ENCODE measurements around the gene FIGN.

FIGN gene

GRCh38 chr2:163708265-163708664, 27.5 kb downstream of the FIGN start:
- no peak for DNase-seq (ENCODE audit: low spot score)

DNA sequence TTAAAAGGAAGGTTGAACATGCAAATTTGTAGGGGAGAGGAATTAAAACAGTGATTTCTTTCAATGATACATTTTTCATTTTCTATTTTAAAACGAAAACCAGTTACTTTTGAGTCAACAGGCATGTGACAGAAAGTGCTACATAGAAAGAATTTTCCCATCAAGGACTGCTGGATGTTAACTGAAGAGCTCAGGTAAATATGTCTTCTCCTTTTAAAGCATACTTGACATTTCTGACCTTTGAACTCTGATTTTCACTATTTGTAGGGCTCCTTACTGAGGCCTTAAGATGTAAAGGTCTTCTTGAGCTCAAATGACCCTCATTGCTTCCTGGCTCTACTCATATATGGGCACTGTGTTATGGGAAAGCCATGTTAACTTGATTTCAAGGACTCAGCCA, 32.4 kb downstream of the FIGN start:
- DNase-seq (ENCODE audit: low spot score) = no peak

GRCh38 chr2:163701399-163702195, 34.2 kb downstream of the FIGN start:
- no peak for DNase-seq (ENCODE audit: low spot score)

DNA sequence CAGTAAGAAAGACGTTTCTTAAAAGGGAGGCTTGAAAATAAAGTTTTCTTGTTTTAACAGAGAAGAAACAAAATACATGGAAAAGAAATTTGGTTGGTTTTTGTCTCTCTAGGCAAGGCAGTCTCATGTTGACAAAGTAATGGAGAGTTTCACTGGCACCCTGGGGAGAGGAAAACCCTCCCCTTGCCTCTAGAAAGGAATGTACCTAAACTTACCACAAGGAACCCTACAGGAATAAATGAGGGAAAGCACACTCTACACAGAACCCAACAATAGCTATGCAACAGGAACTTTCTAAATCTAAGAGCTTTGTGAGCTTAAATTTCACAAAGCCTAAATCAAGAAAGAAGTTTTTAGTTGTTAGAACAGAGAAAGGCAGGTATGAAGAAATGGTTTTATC, 37.0 kb downstream of the FIGN start:
- DNase-seq (ENCODE audit: low spot score) = no peak

- DNase-seq (ENCODE audit: low spot score) = no peak
These were observed 37.8 kb downstream of the FIGN start for GRCh38 chr2:163697846-163698637.

- no peak for DNase-seq (ENCODE audit: low spot score)
These were observed 38.4 kb downstream of the FIGN start for GRCh38 chr2:163697429-163697828.

DNA sequence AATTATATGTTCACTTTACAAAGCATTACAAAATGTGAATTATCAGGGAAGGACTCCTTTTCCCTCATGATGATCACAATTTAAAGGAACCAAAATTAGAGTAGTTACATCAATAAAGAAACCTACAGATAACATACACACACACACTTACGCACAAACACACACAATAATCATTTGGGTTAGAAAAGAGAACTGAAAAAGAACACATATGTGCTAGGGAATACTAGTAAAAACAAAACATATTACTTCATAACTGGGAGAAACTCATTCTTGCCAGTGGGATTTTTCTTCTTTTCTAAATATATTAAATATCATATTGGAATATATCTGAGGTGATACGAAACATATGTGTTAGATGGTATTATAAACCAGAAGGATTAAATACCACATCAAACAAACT, 42.3 kb downstream of the FIGN start:
- no peak for DNase-seq (ENCODE audit: low spot score)

DNA sequence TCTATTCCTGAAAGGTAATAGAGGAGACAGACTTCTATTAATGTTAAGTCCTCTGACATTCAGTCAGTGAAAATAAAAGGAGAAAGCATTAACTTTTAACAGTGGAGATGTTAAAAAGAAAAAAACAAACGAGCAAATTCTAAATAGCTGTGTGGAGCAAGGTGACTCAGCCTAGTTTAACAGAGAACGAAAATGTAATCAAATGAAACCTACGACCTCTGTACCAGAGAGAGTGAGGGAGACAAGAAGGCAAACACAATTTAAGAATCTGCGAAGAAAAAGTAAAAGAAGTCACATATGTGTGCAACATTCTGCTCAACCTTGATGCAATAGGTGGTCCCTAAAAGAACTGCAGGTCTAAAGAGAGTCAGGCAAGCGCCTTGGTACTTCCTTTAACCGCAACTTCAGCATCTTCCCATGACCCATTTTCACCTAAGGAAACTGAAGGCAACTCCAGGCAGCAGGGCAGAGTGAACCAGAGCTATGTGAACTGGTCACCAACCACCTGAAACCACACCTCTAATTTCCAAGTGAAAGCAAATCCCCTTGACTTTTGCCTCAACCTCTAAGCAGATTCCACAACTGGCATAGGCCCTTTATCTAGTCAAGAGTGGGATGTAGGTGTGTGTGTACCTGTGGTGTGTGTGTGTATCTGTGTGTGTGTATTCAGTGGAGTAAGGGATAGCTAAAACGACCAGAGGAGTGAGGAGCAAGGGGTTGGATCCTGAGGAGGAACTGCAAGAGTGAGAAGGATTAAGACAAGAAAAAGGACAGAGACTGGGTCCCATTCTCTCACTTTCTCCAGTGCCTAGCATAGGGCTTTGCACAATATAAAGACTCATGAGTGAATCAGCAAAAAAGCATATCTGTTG, 43.0 kb downstream of the FIGN start:
- no peak for DNase-seq (ENCODE audit: low spot score)

GRCh38 chr2:163692081-163692480, 43.7 kb downstream of the FIGN start:
- no peak for DNase-seq (ENCODE audit: low spot score)

DNA sequence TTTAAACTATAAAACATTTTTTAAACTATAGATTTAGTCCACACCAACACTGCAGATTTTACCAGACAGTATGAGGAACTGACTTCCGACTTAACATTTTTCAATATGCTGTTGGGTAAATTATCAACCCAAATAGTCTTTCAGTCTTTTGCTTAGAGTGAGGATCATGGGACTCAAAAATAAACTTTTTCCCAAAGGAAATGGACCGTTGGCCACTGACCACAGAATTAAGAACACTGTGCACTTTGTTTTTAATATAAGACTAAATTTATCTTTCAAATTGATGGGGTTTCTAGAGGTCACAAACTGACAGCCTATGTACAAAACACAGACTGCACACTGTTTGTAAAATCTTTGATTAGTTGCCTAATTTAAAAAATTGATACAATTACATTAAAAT, 44.9 kb downstream of the FIGN start:
- DNase-seq (ENCODE audit: low spot score) = no peak

- DNase-seq (ENCODE audit: low spot score) = no peak
These were observed 48.6 kb downstream of the FIGN start for GRCh38 chr2:163687217-163687616.

DNA sequence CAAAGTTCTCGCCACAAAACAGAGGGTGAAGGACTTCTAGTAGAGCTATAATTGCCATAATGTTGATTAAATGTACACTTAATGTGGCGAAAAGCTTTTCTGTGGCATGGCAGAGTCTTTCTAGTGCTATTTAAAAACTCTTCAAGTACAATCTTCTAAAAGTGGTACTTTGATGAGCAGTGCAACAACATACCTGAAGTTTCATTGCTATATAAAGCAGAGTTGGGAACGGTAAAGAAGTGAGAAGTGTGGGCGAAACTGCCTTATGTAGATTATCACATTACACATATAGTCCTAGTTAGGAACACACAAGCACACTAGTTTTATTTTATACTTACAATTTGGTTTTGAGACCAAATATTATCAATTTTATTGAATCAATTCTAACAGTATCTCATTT, 49.5 kb downstream of the FIGN start:
- DNase-seq (ENCODE audit: low spot score) = no peak

DNA sequence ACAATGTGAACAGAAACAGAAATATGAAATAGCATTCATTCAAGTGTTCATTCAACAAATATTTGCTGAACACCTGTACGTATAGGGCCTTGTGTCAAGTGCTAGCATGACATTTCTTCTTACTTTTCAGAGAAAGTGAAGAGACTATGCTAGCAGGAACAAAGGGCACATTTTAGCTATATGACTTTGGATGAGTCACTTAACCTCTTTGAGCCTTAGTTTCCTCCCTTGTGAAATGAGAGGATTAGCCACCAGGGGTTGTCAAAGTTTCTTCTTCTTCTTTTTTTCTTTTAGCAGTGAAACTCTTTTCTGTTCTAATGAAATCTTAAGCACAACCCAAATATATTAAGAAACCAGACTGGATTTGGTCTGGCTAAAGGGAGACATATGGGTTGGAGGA, 53.1 kb downstream of the FIGN start:
- peak; percentile 5 for DNase-seq (ENCODE audit: low spot score)

- DNase-seq (ENCODE audit: low spot score) = no peak
These were observed 54.1 kb downstream of the FIGN start for GRCh38 chr2:163681745-163682144.

- DNase-seq (ENCODE audit: low spot score) = no peak
These were observed 60.4 kb downstream of the FIGN start for GRCh38 chr2:163675388-163675787.

DNA sequence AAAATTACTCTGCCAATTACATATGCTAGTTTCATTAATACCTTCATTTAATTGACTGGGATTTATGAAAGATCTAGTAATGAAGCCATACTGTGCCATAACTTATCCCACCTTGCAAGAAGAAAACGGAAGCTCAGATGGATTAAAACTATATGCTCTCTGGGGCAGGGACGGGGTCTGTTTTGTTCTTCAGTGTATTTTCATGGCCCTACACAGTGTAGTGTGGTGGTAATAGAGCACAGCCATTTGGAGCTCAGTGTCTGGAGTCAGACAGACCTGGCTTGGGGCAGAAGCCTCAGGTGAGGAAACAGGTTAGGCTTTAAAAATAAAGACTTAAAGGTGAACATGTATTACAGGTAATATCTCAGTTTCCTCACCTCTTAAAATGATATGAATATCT, 62.3 kb downstream of the FIGN start:
- DNase-seq (ENCODE audit: low spot score) = no peak

- DNase-seq (ENCODE audit: low spot score) = no peak
These were observed 64.9 kb downstream of the FIGN start for GRCh38 chr2:163670929-163671328.

DNA sequence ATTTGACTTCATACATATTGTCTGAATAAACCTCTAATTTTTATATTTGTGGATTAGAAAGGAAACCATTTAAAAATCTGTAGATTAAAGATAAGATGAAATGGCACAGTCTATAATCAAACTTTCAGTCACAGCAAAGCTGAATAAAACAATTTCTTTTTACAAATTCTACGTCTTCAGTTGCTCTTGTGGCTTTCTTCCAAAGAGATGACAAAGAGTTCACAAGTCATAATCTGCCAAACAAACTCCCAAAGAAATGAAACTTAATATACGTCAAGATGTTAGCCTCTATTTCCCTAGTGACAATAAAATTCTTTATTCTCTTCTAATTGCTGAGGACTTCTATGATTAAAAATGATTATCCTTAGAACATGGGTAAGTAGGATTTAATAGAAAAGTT, 66.3 kb downstream of the FIGN start:
- no peak for DNase-seq (ENCODE audit: low spot score)

GRCh38 chr2:163667064-163667887, 68.5 kb downstream of the FIGN start:
- no peak for DNase-seq (ENCODE audit: low spot score)

DNA sequence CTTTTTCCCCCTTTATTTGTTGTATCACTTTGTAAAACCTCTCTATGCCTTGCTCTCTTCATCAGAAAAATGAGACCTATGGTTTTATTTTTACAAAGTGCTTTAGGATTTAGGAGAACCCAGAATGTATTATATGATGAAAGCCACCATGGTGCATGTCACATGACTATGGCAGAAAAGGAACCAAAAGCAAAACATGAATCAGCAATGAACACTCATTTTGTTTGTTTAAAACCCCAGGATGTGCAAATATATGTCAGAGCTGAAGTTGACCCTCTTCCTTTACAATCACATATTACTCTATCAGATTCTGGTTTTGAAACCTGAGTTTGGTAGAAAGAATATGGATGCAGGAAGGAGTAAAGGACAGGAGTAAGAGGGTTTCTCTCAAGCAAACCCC, 70.0 kb downstream of the FIGN start:
- no peak for DNase-seq (ENCODE audit: low spot score)

GRCh38 chr2:163665051-163665450, 70.8 kb downstream of the FIGN start:
- no peak for DNase-seq (ENCODE audit: low spot score)

DNA sequence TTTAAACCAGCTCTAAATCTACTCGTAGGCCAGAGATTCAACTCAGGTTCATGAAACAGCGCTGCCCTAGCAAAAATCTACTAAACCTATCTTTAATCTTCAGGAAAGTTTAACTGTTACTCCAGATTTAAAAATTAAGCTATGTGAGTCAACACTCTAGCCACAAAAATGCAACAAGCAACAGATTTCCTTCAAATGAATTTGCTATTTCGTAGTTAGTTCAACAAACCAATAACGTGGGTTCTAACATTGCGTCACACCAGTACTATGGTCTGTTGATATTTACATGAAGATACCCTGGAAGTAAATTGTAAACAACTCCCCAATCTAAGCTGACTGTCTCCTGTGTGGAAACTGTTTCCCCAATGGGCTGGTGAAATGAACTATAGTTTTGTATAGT, 71.2 kb downstream of the FIGN start:
- DNase-seq (ENCODE audit: low spot score) = no peak
